HG03095 (cell line): ENCODE data around the gene MAPK7.
"Not testable (repeated sequence)": the region's sequence is repeated elsewhere in the genome, so short reads cannot be mapped to it uniquely, and the experiment has no call there.

Experiments
- ATAC-seq: cut with Tn5 transposase; IDR thresholded peaks from one replicate; pipeline ENCODE4 v1.9.1; 2021; ENCODE audit warnings: moderate library complexity; ENCODE audit not compliant: unreplicated experiment

Gene MAPK7

DNA sequence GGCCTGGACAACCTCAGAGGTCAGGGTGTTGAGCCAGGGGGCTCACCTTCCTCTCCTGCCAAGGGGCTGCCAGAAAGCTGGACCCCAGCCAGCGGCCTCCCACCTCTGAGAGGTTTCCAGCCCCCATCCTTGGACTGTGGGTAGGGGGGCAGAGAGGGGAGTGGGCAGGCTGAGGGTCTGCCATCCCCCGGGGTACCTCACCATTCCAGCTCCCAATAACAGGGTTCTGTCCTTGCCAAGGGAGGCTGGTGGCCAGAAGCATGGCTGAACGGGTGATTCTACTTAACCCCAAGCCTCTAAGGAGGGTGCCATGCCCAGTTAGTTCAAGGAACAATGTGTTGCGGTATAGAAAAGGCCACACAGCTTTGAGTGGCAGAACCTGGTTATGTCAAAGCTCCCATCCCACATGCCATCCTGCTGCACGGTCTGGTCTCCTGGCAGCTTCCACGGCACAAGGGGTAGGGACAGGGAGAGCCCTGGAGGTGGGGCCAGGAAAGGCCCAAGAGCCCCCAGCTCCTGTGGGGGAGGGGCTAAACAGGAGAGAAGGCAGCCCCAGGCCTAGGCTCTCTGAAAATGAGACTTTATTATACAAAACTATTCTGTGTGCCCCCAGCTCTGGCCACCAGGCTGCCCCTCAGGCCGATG is 35.6 kb upstream of the MAPK7 start:
- ATAC-seq, result no peak

DNA sequence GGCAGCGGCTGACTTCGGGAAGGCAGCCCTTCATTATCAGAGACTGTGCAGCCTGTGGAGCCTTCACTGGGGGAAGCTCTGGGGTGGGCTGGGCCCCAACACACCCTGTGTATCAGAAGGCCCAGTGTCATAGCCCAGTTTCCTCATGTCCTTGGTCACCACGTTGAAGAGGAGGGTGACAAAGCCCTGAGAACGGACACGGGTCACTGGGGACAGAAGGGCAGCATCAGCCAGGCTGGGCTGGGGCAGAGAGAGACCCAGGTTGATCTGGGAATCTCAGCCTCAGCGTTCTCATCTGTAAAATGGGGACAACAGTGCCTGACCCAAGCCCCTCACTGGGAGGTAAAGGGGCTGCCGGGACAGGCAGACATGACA is 35.1 kb upstream of the MAPK7 start:
- ATAC-seq, result no peak

DNA sequence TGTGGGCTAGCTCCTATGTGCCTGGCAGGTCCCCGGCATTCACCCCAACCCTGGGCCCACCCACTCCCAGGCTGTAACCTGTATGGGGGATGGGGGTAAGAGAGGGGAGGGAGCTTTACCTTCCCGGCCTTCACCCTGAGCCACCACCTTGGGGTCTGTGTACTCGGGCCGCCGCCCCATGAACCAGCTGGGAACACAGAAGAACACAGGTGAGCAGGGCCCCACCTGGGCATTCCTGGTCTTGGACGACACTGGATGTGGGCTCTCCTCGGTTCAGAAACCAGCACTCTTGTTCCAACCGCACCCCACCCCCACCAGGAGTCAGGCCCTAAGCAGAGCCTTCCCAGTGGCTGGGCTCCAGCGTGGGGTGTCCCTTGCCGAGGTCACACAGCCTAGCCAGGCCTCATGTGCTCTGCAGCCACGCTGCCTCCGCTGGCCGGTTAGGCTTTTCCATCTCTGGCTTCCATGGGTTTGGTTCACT is 34.6 kb upstream of the MAPK7 start:
- no peak for ATAC-seq

DNA sequence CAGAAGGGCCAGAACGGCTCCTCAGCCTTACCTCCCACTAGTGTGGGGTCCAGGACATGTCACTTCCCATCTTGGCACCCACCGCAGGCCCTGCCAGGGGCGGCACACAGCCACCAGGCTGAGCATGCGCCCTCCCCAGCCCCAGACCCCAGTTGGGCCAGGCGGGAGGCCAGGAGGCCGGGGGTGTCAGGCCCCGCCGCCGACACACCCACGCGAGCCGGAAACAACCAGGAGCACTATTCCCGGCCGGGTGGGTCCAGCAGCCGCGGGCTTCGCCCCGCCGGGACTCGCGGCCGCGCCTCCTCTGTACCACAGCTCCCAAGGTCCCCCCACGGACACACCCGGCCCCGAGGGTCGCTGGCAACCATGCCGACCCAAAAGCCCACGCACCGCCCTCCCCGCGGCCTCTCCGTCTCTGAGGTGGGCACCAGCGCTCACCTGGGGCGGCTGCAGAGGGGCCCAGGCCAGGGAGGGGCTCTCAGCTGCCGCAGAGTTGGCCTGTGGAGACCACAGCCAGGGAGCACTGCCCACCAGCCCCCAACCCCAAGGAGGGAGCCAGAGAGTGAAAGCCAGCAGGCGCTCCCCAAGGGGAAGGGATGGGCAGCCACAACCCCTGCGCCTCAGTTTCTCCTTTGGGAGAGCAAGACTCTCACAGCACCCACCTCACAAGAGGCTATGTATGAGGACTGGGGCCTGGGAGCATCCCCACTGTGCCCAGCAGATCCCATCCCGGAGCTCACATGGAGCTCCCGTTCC is 33.8 kb upstream of the MAPK7 start:
- no peak for ATAC-seq

DNA sequence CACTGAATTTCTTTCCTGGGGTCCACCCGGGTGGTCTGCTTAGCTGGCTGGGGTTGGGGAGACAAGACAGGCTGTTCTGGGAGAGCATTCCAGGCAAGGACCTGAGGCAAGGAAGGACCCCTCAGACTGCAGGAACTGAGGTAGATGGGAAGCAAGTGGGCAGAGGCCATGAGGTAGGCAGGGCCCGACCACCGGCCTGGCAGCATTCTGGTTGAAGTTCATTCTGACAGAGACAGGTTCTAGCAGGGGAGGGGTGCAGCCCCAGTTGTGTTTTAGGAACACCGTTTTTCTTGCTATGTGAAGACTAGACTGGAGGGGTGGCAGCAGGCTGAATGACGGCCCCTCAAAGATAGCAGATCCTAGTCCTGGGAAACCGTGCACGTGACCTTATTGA is 33.2 kb upstream of the MAPK7 start:
- no peak for ATAC-seq

DNA sequence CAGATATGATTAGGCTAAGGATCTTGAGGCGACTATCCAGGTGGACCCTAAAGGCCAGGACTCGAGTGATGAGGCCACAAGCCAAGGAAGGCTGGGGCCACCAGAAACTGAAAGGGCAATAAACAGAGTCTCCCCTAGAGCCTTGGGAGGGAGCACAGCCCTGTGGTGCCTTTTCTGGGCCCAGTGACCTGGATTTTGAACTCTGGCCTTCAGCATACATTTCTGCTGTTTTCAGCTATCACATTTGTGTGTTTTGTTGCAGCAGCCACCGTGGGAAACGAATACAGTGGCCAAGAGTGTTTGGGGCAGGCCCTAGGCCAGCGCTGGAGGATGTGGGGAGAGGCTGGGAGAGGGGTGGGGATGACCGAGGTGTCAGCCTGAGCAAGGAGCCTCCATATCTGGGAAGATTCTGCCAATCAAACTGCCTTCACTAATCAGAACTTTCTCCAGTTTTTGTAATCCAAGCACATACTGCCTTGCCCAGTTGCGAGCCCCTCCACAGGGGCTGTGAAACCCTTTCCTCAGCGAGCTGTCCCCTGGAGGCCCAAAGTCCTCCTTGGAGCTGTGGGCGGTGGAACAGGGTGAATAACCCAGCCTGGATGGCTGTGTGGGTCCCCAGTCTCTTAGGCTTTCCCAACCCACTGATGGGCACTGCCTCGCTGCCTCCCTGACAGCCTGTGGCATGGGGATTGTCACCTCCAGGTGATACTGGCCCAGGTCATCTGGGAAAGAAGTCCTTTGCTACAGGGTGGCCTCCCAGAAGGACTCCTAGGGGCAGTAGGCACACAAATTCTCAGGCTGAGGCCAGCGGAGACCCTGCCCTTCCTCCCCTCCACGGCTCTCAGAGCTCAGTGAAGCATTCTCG is 32.6 kb upstream of the MAPK7 start:
- no peak for ATAC-seq

DNA sequence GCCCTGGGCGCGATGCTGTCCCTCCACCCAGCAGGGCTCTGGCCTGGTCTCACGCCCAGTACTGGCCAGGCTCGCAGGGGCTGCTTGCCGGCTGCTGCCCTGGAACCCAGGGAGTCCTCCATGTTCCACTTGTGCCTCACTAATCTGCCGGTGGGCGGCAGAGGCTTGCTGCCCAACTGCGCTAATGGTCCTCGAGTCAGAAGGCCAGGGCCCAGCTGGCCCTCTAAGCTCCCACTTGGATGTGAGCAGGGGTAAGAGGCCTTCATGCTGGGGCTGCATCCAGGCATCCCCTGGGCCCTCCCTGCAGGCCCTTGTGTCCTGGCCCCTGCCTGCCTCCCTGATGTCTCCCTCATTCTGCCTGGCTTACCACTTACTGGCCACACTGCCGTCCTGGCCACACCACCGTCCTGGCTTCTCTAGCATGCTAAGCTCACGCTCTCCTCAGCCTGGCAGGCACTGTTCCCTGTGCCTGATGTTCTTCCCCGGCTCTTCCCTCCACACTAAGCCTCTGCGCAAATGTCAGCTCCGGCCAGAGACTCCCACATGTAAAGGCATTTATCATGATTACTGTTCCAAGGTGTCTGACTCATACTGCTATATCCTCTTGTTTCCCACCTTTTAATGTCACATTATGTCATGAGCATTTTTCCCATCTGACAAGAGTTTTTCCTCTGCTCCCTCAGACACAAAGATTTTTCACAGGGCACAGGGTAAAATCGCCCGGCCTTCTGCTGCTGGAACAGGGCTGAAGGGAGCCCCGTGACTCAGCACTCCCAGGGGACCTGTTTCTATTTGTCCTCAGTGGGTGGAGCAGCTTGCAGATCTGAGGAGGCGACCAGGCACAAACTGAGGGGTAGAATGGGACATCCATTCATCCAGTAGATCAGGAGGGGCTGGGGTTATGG is 31.7 kb upstream of the MAPK7 start:
- no peak for ATAC-seq

DNA sequence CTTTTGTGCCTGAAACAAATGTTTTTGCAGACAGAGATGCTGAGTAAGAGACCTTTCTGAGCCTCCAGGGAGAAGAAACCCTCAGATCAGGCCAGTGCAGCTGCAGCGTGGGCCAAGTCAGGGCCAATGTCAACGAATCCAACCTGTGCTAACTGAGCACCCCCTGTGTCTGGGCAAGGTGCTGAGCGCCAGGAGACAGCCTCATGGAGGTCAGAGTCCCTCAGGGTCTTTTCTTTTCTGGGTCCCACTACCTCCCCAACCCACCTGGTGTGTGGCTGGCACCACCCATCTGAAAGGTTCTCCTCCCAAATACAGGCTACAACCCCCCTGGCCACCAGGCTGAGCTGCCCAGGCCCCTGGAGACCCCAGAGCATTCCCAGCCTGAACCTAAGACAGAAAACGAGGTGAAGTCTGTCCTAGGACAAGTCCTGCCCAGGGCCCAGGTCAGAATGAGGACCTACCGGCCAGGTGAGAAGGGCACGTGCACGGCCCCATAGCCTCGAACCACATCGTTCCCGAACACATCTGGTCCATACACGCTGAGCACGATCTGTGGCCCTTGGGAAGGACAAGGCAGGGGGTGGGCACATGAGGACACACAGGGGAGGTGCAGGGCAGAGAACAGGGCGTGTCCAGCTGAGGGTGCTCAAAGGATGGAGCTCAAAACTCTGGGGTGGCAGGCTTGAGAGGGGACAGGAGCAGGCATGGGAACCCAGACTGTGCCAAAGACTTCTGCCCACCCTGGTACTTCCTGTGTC is 30.8 kb upstream of the MAPK7 start:
- ATAC-seq, result no peak

DNA sequence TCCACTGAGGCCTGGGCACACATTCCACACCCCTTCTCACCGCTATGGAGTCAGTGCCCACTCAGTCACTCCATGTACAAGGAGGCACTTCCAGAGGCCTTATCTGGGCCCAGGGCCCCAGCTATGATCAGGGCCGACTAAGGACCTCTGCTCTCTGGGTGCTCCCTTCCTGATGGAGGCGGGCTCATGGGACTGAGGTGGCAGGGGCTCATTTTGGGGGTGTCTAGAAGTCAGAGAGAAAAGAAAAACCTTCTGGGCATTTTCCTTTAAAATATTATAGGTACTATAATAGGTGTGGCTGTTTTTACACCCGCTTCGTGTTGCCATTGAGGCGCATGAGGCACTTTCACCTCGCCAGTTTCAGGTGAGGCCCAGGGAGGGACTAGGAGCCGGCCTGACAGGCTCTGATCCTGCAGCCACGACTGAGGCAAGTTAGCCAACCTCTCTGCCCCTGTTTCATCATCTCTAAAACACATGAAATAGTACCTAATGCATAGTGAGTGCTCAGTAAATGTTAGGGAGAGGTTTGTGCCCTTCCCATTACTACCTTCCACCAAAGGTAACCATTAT is 30.1 kb upstream of the MAPK7 start:
- no peak for ATAC-seq

DNA sequence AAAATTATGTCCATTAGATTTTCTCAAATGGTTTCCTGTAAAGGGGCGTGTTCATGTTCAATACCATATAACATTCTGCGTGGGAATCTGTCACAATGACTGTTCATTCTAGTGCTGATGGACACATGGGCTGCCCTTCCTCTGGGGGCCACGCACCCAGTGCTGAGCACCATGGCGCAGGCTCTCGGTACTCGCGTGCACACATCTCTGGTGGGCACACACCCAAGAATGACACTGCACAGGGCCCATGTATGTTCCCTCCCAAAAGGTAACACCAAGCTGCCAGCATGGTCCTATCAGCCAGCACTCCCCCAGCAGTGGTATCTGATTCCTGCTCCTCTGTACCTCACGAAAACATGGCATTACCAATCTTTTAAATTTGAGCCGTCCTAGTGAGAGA is 29.5 kb upstream of the MAPK7 start:
- ATAC-seq, result no peak

DNA sequence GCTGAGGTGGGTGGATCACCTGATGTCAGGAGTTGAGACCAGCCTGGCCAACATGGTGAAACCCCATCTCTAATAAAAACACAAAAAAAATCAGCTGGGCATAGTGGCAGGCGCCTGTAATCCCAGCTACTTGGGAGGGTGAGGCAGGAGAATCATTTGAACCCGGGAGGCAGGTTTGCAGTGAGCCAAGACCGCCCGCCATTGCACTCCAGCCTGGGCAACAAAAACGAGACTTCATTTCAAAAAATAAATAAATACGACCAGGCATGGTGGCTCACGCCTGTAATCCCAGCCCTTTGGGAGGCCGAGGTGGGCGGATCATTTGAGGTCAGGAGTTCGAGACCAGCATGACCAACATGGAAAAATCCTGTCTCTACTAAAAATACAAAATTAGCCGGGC is 24.9 kb upstream of the MAPK7 start:
- not testable (repeated sequence) for ATAC-seq

DNA sequence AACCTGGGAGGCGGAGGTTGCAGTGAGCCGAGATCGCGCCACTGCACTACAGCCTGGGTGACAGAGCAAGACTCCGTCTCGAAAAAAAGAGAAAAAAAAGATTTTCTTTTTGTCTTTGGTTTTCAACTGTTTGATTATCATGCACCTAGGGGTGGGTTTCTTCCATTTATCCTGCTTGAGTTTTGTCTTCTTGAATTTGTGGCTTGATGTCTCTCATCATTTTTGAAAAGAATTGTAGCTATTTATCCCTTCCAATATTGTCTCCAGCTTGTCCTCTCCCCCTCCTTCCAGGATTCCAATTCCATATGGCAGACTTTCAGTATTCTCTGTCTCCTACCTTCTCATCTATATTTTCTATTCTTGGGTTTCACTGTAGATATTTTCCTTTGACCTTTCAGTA is 23.6 kb upstream of the MAPK7 start:
- no peak for ATAC-seq

DNA sequence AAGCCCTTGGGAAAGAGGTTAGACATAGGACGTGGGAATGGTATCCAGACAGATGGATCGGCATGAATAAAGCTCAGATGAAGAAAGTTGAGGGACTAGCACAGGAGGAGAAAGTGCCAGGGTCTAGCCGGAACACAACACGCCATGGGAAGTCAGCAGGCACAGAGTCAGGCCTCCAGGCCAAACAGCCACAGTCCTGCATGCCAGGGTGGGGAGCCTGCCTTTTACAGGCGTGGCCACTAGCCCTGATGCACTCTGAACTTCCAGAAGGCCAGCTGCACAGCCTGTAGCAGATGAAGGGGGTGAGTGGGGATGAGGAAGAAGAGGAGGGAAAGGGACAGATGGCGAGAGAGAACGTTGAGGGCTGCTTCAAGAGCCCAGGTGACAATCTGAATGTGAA is 20.9 kb upstream of the MAPK7 start:
- ATAC-seq, result no peak

DNA sequence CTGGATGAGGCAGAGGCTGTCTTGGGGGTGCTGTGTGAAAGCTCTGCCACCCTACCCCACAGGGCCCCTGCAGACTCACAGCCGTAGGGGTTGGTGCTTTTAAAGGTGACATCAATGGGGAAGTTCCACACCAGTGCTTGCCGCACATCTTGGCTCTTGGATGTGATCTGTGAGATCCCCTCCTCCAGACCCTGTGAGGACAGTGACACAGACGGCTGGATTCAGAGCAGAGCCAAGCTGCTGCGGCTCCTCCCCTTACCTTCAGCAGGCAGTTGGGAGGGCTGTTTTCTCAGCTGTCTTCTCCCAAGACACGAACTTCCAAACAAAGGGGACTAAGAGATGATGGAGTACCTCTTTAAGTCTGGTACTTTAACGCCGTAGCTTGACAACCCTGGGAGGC is 20.5 kb upstream of the MAPK7 start:
- no peak for ATAC-seq

DNA sequence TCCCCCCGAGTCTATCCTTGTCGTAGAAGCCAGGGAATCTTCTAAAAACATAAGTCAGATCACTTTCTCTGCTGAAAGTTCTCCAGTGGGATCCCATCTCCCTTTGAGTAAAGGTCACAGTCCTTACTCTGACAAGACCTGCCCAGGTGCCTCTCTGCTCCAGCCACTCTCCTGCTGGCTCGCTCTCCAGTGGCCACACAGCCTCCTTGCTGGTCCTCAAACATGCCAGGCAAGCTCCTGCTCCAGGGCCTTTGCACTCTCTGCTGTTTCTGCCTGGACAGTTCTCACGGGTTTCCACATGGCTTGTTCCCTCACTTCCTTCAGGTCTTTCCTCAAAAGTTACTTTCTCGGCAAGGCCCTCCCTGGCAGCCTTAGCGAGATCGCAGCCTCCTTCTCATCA is 19.1 kb upstream of the MAPK7 start:
- ATAC-seq, result no peak

DNA sequence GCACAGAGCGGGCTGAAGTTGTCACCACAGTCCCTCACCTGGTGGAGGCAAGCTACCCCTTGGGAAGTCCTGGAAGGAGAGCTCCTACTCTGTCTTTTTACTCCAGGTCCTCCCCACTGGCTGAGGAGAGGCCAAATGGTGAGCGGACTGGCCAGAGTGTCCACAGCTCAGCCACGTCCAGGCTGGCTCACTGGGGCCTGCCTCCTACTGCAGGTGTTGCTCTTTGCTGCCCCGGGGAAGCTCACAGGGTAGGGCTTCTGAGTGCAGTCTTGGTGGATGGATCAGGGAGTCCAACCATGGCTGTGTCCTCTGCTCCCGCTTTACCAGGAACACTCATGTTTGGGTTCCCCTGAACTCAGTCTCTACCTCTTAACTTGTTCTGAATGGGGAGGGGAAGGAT is 18.4 kb upstream of the MAPK7 start:
- no peak for ATAC-seq

DNA sequence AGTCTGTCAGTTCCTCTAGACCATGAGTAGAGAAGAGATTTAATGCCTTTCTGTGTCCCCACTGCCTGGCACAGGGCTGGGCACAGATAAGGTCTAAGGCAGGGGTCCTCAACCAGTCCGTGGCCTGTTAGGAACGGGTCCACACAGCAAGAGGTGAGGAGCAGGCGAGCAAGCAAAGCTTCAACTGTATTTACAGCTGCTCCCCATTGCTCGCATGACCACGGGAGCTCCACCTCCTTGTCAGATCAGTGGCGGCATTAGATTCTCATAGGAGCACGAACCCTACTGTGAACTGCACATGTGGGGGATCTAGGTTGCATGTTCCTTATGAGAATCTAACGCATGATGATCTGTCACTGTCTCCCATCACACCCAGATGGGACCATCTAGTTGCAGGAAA is 17.5 kb upstream of the MAPK7 start:
- no peak for ATAC-seq

DNA sequence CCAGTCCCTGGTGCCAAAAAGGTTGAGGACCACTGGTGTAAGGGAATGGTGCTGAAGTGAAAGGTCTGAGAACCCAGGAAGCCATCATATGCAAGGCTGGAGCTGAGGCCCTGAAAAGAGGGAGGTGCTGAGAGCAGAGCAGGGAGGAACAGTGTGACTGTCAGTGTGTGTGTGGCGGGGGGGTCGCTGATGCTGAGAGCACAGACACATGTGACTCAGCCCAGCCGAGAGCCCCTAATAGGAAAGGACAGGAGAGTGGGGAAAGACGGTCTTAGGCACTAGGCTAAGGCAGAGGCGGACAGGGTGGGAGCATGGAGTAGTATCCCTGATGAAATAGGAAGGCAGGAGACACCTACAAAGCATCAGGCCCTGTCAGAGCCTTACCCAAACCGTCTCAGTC is 17.0 kb upstream of the MAPK7 start:
- no peak for ATAC-seq

DNA sequence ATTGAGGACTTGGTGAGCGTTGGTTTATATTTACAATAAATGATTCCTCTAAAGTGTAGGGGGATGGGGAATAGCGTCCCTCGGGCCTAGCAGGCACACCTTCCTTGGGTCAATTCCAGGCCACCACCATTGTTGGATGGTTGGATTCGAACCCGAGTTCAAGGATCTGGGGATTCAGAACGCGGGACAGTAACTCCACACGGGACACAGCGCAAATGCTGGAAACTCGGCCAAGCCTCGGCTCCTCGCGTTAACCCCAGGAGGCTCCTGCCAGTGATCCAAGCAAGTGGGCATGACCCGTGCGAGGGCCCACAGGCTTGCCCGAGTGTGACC is 16.4 kb upstream of the MAPK7 start:
- no peak for ATAC-seq
